GM21737 (cell line): ENCODE data around the gene RNF13.
"Not testable (repeated sequence)": the region's sequence is repeated elsewhere in the genome, so short reads cannot be mapped to it uniquely, and the experiment has no call there.

ENCODE experiments used
- ATAC-seq: cut with Tn5 transposase; IDR thresholded peaks from one replicate; pipeline ENCODE4 v1.9.1; 2021; ENCODE audit warnings: mild to moderate bottlenecking, moderate library complexity; ENCODE audit not compliant: unreplicated experiment

RNF13 gene

GRCh38 chr3:149892371-149892770, 79.4 kb downstream of the RNF13 start:
- ATAC-seq, result no peak

GRCh38 chr3:149894205-149894604, 81.2 kb downstream of the RNF13 start:
- no peak for ATAC-seq

- no peak for ATAC-seq
Measured at GRCh38 chr3:149895339-149895738, 82.3 kb downstream of the RNF13 start.

GRCh38 chr3:149895769-149896168, 82.8 kb downstream of the RNF13 start:
- no peak for ATAC-seq

GRCh38 chr3:149898771-149899170, 85.8 kb downstream of the RNF13 start:
- ATAC-seq, result no peak

- no peak for ATAC-seq
Measured at GRCh38 chr3:149900322-149900721, 87.3 kb downstream of the RNF13 start.

GRCh38 chr3:149901770-149902169, 88.8 kb downstream of the RNF13 start:
- ATAC-seq, result no peak

GRCh38 chr3:149902498-149903139, 89.6 kb downstream of the RNF13 start:
- no peak for ATAC-seq

GRCh38 chr3:149906036-149906435, 93.0 kb downstream of the RNF13 start:
- ATAC-seq, result no peak

- no peak for ATAC-seq
Measured at GRCh38 chr3:149908424-149908957, 95.5 kb downstream of the RNF13 start.

GRCh38 chr3:149909923-149910322, 96.9 kb downstream of the RNF13 start:
- ATAC-seq, result no peak

GRCh38 chr3:149917124-149917667, 104.2 kb downstream of the RNF13 start:
- no peak for ATAC-seq

- no peak for ATAC-seq
Measured at GRCh38 chr3:149919509-149919908, 106.5 kb downstream of the RNF13 start.

GRCh38 chr3:149920119-149920518, 107.1 kb downstream of the RNF13 start:
- no peak for ATAC-seq

GRCh38 chr3:149933008-149933407, 120.0 kb downstream of the RNF13 start:
- ATAC-seq, result no peak

GRCh38 chr3:149933858-149934257, 120.8 kb downstream of the RNF13 start:
- ATAC-seq, result no peak

- no peak for ATAC-seq
Measured at GRCh38 chr3:149934524-149934923, 121.5 kb downstream of the RNF13 start.

- ATAC-seq, result peak; percentile 56
Measured at GRCh38 chr3:149936812-149937230, 123.8 kb downstream of the RNF13 start.

GRCh38 chr3:149938392-149939055, 125.5 kb downstream of the RNF13 start:
- not testable (repeated sequence) for ATAC-seq

GRCh38 chr3:149941186-149941585, 128.2 kb downstream of the RNF13 start:
- no peak for ATAC-seq

GRCh38 chr3:149941946-149942345, 128.9 kb downstream of the RNF13 start:
- no peak for ATAC-seq

GRCh38 chr3:149942409-149942808, 129.4 kb downstream of the RNF13 start:
- no peak for ATAC-seq
